Chondrocyte (in vitro differentiated cells): Measurements from ENCODE around the gene ESYT2. TPM values are rescaled to one million over a fixed set of nuclear protein-coding genes. Genes with fewer than 3 reads are reported as not detected.

ENCODE experiments used
- DNase-seq: peaks from one replicate; pipeline ENCODE4 v3.0.0; 2021; ENCODE audit warnings: mixed read lengths, low spot score
- H3K27ac Mint-ChIP-seq: one replicate; pipeline ENCODE4 v1.8.0; 2021; ENCODE audit warnings: mild to moderate bottlenecking, moderate library complexity, mixed read lengths; ENCODE audit not compliant: unreplicated experiment
- H3K27me3 Mint-ChIP-seq: 2 replicates; pipeline ENCODE4 v1.8.0; 2021; ENCODE audit warnings: low read depth, mixed read lengths
- H3K36me3 Mint-ChIP-seq: 2 replicates; pipeline ENCODE4 v1.8.0; 2021; ENCODE audit warnings: low read depth, mixed read lengths
- H3K4me1 Mint-ChIP-seq: 2 replicates; pipeline ENCODE4 v1.8.0; 2021; ENCODE audit warnings: low read depth, mild to moderate bottlenecking, mixed read lengths
- H3K4me3 Mint-ChIP-seq: one replicate; pipeline ENCODE4 v1.8.0; 2021; ENCODE audit warnings: mild to moderate bottlenecking, moderate library complexity, mixed read lengths; ENCODE audit not compliant: unreplicated experiment
- H3K9me3 Mint-ChIP-seq: 2 replicates; pipeline ENCODE4 v1.8.0; 2021; ENCODE audit warnings: low read depth, mixed read lengths
- total RNA-seq: library from RNA; stranded (reverse); gene quantifications from 3 replicates; pipeline ENCODE4 v1.2.1, GENCODE V29; 2021
- TF ChIP-seq, protein P1 (sequence below): fragments of 200-600 bp; sonication (generic); IDR thresholded peaks from 2 replicates; pipeline ENCODE4 v1.5.0; 2021; ENCODE audit warnings: antibody characterized with exemption, mild to moderate bottlenecking, moderate library complexity

ESYT2 gene
- total RNA-seq, 1 donor from 2014 or later: 108 TPM

DNA sequence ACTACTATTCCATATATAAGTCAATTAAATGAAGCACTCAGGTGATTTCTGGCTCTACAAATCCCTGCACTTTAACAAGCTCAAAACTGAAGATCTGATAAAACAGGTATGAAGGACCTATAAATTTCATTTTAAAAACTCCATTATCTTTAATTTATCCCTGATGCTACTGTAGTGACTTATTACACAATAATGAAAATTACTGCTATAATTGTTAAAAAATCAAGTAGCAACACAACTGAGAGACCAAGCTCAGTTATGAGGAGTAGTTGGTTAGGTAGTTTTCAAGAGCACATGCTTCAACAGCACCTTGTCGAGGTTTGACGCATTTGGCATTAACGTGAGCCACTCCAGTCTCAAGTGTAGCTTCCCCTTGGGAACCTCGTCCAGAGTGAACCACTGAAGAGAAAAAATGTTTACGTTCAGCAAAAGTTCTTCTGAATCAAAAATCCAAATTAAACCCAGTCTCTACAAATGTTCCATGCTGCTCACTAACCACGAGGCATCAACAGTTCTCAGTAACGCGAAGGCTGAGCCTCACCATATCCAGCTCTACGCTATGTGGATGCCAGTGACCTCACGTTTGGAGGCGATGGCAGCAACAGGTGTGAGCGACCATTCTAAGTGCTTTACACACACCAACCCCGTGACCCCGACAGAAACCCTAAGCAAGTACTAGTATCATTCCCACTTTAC, 69.4 kb downstream of the ESYT2 start:
- no peak overlapping the region for H3K27ac Mint-ChIP-seq
- no peaks in the 10 kb centered on the region for H3K27me3 Mint-ChIP-seq
- H3K36me3 Mint-ChIP-seq: peaks cover 54% of the 10 kb centered on the region
- TF ChIP-seq, protein P1, sequence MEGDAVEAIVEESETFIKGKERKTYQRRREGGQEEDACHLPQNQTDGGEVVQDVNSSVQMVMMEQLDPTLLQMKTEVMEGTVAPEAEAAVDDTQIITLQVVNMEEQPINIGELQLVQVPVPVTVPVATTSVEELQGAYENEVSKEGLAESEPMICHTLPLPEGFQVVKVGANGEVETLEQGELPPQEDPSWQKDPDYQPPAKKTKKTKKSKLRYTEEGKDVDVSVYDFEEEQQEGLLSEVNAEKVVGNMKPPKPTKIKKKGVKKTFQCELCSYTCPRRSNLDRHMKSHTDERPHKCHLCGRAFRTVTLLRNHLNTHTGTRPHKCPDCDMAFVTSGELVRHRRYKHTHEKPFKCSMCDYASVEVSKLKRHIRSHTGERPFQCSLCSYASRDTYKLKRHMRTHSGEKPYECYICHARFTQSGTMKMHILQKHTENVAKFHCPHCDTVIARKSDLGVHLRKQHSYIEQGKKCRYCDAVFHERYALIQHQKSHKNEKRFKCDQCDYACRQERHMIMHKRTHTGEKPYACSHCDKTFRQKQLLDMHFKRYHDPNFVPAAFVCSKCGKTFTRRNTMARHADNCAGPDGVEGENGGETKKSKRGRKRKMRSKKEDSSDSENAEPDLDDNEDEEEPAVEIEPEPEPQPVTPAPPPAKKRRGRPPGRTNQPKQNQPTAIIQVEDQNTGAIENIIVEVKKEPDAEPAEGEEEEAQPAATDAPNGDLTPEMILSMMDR: no peak
- H3K4me1 Mint-ChIP-seq: no peaks in the 10 kb centered on the region
- no peak overlapping the region for H3K4me3 Mint-ChIP-seq
- no peak for DNase-seq
- H3K9me3 Mint-ChIP-seq: no peaks in the 10 kb centered on the region

DNA sequence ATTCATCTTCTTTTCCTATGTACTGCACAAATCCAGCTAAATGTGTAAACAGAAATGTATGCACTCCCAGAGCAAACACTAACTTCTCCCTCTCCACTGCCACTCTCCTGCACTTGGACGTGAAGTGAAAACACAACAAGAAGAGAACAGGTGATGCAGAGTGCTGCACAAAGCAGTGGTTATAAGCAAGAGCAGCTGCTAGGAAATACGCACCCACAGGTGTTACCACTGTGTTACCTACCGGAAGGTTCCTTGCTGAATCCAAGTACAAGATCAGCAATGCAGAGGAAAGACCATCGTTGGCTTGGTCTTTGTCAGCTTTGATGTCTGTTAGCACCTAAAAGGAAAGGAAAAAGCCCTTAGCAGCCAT, 70.1 kb downstream of the ESYT2 start:
- no peak for DNase-seq
- H3K4me1 Mint-ChIP-seq: no peaks in the 10 kb centered on the region
- TF ChIP-seq, protein P1: no peak
- H3K4me3 Mint-ChIP-seq: no peak overlapping the region
- H3K27me3 Mint-ChIP-seq: no peaks in the 10 kb centered on the region
- no peaks in the 10 kb centered on the region for H3K9me3 Mint-ChIP-seq
- H3K27ac Mint-ChIP-seq: no peak overlapping the region
- H3K36me3 Mint-ChIP-seq: peaks cover 58% of the 10 kb centered on the region

DNA sequence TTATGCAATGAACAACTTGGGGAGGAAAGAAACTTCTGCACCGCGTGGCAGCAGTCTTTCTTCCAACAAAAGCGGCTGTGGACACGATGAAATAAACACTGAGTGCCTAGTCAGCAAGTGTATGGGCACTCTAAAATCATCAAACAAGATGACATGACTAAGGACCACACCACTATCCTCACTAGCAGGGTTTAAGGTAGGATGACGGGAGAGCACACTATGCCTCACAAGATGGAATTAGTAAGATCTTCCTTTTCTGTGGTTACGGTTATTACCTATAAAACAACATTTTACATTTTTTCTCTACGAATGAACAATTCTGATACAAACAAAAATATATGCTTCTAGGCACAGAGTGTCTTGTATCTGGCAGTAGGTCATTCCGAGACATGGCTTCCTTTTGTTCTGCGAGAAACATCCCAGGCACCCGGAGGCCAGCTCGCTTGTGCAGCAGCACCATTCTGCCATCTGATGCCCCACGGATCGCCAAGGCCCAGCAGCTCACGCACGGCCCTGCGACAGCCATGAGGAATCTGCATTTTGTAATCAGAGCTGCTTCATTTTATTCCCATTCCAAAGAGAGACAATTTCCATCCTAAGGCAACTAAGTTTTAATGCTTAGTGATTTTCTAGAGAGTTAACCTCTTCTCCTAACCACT, 70.6 kb downstream of the ESYT2 start:
- no peaks in the 10 kb centered on the region for H3K4me1 Mint-ChIP-seq
- TF ChIP-seq, protein P1: no peak
- no peak for DNase-seq
- H3K9me3 Mint-ChIP-seq: no peaks in the 10 kb centered on the region
- H3K4me3 Mint-ChIP-seq: no peak overlapping the region
- H3K27me3 Mint-ChIP-seq: no peaks in the 10 kb centered on the region
- peaks cover 55% of the 10 kb centered on the region for H3K36me3 Mint-ChIP-seq
- H3K27ac Mint-ChIP-seq: no peak overlapping the region

DNA sequence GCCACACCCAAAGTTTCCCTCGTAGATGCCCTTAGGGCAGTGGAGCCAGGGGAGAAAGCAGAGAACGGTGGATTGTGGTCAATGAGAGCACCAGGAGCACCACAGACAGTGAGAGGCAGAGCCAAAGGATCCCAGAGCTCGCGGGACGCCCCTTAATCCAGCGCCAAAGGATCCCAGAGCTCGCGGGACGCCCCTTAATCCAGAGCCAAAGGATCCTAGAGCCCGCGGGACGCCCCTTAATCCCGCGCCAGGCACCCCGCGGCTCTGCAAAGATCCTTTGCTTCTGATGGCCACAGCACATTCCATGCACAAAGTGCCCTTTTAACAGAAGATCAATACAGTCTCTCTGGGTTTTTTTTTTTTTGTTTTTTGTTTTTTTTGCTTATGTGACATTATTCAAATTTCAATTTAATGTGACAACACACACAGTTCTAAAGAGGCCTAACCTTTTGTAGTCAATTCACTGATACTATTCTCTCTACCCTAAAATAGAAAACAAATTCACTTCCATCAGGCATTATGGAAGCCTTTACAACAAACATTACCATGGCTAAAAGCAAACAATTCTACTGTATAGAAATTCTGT, 71.8 kb downstream of the ESYT2 start:
- Mint-ChIP-seq H3K27ac (no peak overlapping the region), H3K9me3 (no peaks in the 10 kb centered on the region), H3K4me1 (no peaks in the 10 kb centered on the region), H3K4me3 (no peak overlapping the region), H3K27me3 (no peaks in the 10 kb centered on the region), H3K36me3 (peaks cover 52% of the 10 kb centered on the region)
- TF ChIP-seq, protein P1: no peak
- DNase-seq: no peak

DNA sequence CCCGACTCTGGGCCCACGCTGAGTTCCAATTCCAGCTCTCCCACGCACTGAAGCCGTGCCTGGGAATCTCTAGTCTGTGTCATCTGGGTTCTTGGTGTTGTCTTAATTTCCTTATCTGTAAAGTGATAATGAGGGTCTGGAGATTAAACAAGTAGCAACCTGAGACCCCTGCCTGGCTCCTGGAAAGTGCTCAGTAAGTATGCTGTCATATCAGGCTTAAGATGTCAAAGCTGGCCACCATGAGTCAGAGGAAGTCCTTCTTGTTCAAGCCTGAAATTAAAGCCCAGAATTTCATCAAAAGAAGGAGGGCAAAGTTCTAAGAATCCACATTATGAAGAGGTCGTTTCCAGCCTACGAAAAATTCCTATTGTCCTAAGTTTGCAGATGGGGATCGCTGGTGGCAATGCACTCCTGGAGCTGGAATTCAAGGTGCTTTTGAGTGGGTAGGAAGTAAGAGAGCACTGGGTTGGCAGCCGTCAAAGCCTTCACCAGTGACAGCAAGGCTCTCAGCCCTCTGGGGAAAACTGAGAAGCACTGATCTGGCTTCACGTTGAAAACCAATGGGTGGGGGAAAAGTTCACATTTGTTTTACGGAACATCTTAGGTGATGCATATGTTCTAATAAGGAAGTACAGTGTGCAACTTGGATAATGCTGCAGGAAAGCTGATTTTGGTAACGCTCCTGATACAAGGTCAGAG, 74.4 kb downstream of the ESYT2 start:
- H3K36me3 Mint-ChIP-seq: peaks cover 38% of the 10 kb centered on the region
- no peaks in the 10 kb centered on the region for H3K4me1 Mint-ChIP-seq
- no peak overlapping the region for H3K27ac Mint-ChIP-seq
- no peak overlapping the region for H3K4me3 Mint-ChIP-seq
- DNase-seq: no peak
- no peaks in the 10 kb centered on the region for H3K9me3 Mint-ChIP-seq
- TF ChIP-seq, protein P1: no peak
- no peaks in the 10 kb centered on the region for H3K27me3 Mint-ChIP-seq
